Ovary (tissue), 9 donors: Measurements from ENCODE around the gene CCDC14. TPM values are rescaled to one million over a fixed set of nuclear protein-coding genes. Genes with fewer than 3 reads are reported as not detected.
"Not testable (repeated sequence)": the region's sequence is repeated elsewhere in the genome, so short reads cannot be mapped to it uniquely, and the experiment has no call there.

Experiments
- DNase-seq, 5 donors: peaks; one replicate each; pipeline ENCODE4 v3.0.0-alpha.2; 2019 to 2020
- H3K27ac ChIP-seq, 2 donors: fragments of 200-600 bp; one replicate each; pipeline versions ENCODE4 v1.5.1 to v1.8.0; 2019 to 2022
- H3K27me3 ChIP-seq: fragments of 200-600 bp; one replicate; pipeline ENCODE4 v1.8.0; 2022
- H3K36me3 ChIP-seq: fragments of 200-600 bp; sonication (generic); one replicate; pipeline ENCODE4 v1.5.1; 2019
- H3K4me1 ChIP-seq: one replicate; pipeline ENCODE4 v1.8.1; 2013; ENCODE audit warnings: mild to moderate bottlenecking, moderate library complexity; ENCODE audit not compliant: insufficient read depth
- H3K4me3 ChIP-seq: fragments of 200-600 bp; sonication (generic); one replicate; pipeline ENCODE4 v1.5.1; 2017
- H3K9me3 ChIP-seq, 2 donors: fragments of 200-600 bp in 1 of 2; sonication (generic) in 1 of 2; one replicate each; pipeline versions ENCODE4 v1.5.1 to v1.8.1; 2013 to 2019; ENCODE audit warnings: mild to moderate bottlenecking in 1 of 2, moderate library complexity in 1 of 2
- EP300 ChIP-seq: sonication (generic); formaldehyde crosslinking; IDR thresholded peaks from one replicate; pipeline ENCODE4 v1.6.1; 2017; ENCODE audit warnings: antibody characterized with exemption
- POLR2A ChIP-seq: fragments of 450-650 bp; IDR thresholded peaks from one replicate; pipeline ENCODE4 v1.6.1; 2017; ENCODE audit warnings: antibody characterized with exemption, mild to moderate bottlenecking, moderate library complexity
- WGBS, 3 donors: extraction: QIAGEN DNeasy Blood & Tissue Kit in 1 of 3; methylation state at CpG; one replicate each; pipeline versions ENCODE4 v1.1.5 to v1.1.7; 2013 to 2017; 5-methylcytosine and 5-hydroxymethylcytosine counted together
- intact Hi-C, 4 donors: fragments of 100-400 bp; cut with DNase I; formaldehyde crosslinking; loops; one replicate each; pipeline versions ENCODE4 v1.11.0 to v1.15.1; 2022 to 2023
- polyA plus RNA-seq, 2 donors: library from polyadenylated mRNA; stranded (reverse); fragments of 200-250 nt in 1 of 2; fragments of 350-450 nt in 1 of 2; fragmentation: Illumina TruSeq in 1 of 2; extraction: RNeasy Lipid Tissue Mini Kit (QIAGEN cat#74804) in 1 of 2; gene quantifications; one replicate each; pipeline ENCODE4 v1.2.3, GENCODE V29; 2013 to 2014
- total RNA-seq, 7 donors: library from RNA; depleted of rRNA in 2 of 7; stranded (reverse); fragments of >200 nt in 2 of 7; fragmentation: NEBNext Ultra II Directional in 3 of 7; extraction: Animal tissue kit (Norgen Biotek cat#: 25700) in 3 of 7; gene quantifications; one replicate each; pipeline versions ENCODE4 v1.1.0 to v1.2.4, GENCODE V29; 2016 to 2023
- TF ChIP-seq, protein P1 (sequence below), 3 donors: fragments of 450-650 bp in 2 of 3; fragments of 200-600 bp in 1 of 3; IDR thresholded peaks; one replicate each; pipeline versions ENCODE4 v1.5.1 to v1.8.0; 2016 to 2022; ENCODE audit warnings: antibody characterized with exemption in 3 of 3, mild to moderate bottlenecking in 1 of 3
- donor health status: DM: no; HTN: no; CAD: no; lungs with moderate emphysema.
- donor health status: DM: no; HTN: no; CAD: no.
- donor health status: Bipolar disorder and iron deficiency.
- donor health status: DM: yes; HTN: yes; CAD: no.
- donor health status: DM: no; HTN: no; CAD: no.
- donor health status: DM: yes; HTN: yes; CAD: no.

Gene CCDC14
- total and polyA plus RNA-seq, 9 donors, result 19.9 to 32.1 (median 27.0) TPM

DNA sequence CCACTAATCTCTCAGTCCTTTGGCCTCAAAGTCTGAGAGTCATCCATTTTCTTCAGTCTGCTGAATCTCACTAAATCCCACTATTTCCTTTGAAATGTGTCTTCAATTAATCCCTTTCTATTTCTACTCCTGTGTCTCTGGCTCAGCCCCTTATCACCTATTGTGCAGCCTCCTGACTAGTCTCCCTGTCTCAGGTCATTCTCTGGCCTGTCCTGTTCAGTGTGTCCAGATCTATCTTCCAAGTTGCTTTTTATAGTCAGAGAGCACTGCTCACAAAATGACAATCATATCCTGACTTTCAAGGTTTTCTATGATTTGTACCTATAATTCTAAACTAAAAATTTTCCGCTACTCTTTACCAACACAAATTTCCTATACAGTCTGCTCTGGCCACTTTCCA, 23.3 kb upstream of the CCDC14 start:
- H3K27ac ChIP-seq, result no peak overlapping the region
- DNase-seq, result no peak
- intact Hi-C loops, result no loop called here
- 85 to 94% (median 87%) methylated on average over 1 of the region's 1 CpG for WGBS, 3 donors
- H3K9me3 ChIP-seq, result no peaks in the 10 kb centered on the region
- H3K4me1 ChIP-seq, result no peaks in the 10 kb centered on the region
- no peaks in the 10 kb centered on the region for H3K36me3 ChIP-seq
- no peaks in the 10 kb centered on the region for H3K27me3 ChIP-seq
- no peak overlapping the region for H3K4me3 ChIP-seq
- TF ChIP-seq, protein P1, sequence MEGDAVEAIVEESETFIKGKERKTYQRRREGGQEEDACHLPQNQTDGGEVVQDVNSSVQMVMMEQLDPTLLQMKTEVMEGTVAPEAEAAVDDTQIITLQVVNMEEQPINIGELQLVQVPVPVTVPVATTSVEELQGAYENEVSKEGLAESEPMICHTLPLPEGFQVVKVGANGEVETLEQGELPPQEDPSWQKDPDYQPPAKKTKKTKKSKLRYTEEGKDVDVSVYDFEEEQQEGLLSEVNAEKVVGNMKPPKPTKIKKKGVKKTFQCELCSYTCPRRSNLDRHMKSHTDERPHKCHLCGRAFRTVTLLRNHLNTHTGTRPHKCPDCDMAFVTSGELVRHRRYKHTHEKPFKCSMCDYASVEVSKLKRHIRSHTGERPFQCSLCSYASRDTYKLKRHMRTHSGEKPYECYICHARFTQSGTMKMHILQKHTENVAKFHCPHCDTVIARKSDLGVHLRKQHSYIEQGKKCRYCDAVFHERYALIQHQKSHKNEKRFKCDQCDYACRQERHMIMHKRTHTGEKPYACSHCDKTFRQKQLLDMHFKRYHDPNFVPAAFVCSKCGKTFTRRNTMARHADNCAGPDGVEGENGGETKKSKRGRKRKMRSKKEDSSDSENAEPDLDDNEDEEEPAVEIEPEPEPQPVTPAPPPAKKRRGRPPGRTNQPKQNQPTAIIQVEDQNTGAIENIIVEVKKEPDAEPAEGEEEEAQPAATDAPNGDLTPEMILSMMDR (IDR thresholded peaks at IDR 0.05), result no peak
- TF ChIP-seq EP300 (no peak), POLR2A (no peak)

DNA sequence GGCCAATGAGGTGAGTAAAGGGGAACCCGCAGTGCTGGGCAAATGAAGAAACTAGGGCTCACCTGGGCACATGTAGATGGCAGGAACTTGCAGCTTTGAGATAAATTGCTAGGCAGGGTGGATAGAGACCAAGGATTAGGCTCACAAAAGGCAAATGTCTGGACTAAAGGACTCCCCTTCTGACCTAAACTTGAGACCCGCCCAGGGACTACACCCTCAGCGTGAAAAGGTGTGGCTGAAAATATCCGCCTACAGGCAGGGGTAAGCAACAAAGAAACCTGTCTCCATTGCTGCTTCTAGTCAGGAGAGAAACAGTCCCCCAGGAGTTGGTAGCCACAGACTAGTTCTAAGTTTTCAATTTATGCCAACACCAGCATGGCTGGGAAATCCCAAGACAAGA, 20.3 kb upstream of the CCDC14 start:
- H3K27ac ChIP-seq, DNase-seq, H3K9me3 ChIP-seq, H3K27me3 ChIP-seq, H3K4me1 ChIP-seq, H3K36me3 ChIP-seq, intact Hi-C loops, H3K4me3 ChIP-seq: not testable (repeated sequence)
- WGBS, 3 donors, result 84 to 87% (median 86%) methylated on average over 4 of the region's 4 CpGs

DNA sequence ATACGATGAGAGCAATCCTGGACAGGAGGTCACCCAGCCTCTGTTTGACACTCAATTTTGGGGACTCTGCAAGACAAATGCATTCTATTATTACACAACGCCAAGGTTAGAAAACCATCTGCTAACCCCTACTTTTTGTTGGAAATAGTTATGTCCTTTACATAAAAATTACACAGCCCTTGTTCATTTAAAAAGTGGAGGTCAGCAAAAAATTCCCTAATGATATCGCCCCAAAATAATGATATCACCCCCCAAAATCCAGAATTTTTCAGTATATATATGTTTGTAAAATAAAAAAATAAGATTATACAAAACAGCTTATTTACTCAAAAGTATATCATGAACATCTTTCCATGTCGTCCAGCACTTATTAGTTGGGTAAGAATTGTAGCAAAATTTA, 19.5 kb upstream of the CCDC14 start:
- Histone ChIP-seq H3K27me3 (no peaks in the 10 kb centered on the region), H3K36me3 (no peaks in the 10 kb centered on the region), H3K4me1 (no peaks in the 10 kb centered on the region), H3K4me3 (no peak overlapping the region), H3K9me3 (no peaks in the 10 kb centered on the region), H3K27ac (no peak overlapping the region)
- intact Hi-C loops, result no loop called here
- no peak for DNase-seq
- 70 to 75% (median 72%) methylated on average over 4 of the region's 4 CpGs for WGBS, 3 donors
- TF ChIP-seq POLR2A, result no peak
- no peak for TF ChIP-seq EP300
- TF ChIP-seq, protein P1 (IDR thresholded peaks at IDR 0.05), result no peak

DNA sequence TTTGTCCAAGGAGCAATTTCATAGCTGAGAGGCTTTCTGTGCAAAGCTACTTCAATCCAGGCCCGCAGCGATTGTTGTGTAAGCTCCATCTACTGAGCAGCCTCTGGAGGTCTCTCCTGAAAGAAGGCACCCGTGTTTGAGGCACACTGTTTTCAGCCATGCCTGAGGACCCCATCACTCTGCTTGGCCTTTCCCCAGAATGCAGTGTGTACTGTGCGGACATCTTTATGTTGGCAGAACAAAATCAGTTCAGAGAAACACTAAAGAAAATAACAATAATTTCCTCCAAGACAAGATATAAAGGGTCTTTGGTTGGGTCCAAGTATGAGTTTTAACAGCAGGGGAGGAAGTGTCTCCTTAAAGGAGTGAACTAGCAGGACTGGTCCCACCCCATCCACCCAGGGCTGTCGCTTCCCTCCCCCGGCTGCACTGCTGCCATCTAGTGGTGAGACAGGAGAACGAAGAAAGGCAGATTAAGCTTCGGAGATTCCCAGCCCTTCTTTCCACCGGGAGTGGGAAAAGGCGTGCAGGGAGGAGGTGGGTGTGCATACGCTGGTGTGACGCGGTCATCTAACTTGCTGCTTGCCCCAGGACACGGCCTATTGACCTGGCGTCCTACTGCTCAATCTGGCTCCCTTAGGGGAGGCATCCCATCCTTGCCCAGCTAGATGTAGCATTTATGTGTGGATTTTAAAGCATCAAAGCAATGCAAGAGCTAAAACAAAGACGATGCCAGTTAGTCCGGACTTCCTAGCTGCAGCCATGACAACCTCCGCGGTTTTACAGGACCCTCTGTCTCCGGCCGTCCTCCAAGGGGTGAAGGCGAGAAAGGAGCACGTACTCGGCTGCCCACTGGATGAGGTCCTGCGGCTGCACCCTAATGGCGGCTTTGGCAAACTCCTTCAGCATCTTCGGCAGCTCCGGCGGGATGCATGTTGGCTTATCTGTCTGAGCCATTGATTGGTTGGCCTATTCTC, 18.8 kb upstream of the CCDC14 start:
- DNase-seq, result peak; percentile 16 to 40 (median 35)
- H3K4me3 ChIP-seq, H3K4me1 ChIP-seq, H3K27ac ChIP-seq, H3K36me3 ChIP-seq, H3K9me3 ChIP-seq, intact Hi-C loops, H3K27me3 ChIP-seq: not testable (repeated sequence)
- 5 to 7% (median 5%) methylated on average over 27 of the region's 29 CpGs for WGBS, 3 donors
- TF ChIP-seq, protein P1 (IDR thresholded peaks at IDR 0.05), result peak in 2 of 3 donors; percentile 33 to 59

DNA sequence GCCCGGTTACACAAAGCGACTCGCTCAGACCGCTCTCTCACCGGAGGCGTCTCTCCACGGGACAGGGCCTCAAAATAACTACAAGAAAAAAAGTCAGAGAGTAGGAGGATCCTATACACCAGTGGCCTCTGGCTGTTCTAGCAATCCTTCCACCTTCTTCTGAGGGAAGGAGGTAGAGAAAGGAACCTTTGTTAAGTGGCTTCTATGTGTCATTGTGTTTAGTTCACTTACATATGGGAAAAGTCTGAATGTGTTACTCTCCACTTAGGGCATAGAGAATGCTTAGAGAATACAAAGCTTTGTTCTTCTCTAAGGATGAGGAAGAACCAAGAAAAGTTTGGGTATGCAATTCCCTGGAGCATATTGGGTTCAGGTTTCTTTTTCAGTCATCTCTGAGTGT, 15.9 kb upstream of the CCDC14 start:
- DNase-seq, H3K36me3 ChIP-seq, H3K27ac ChIP-seq, H3K4me3 ChIP-seq, H3K27me3 ChIP-seq, H3K9me3 ChIP-seq, H3K4me1 ChIP-seq, intact Hi-C loops: not testable (repeated sequence)
- 84 to 88% (median 87%) methylated on average over 7 of the region's 7 CpGs for WGBS, 3 donors

DNA sequence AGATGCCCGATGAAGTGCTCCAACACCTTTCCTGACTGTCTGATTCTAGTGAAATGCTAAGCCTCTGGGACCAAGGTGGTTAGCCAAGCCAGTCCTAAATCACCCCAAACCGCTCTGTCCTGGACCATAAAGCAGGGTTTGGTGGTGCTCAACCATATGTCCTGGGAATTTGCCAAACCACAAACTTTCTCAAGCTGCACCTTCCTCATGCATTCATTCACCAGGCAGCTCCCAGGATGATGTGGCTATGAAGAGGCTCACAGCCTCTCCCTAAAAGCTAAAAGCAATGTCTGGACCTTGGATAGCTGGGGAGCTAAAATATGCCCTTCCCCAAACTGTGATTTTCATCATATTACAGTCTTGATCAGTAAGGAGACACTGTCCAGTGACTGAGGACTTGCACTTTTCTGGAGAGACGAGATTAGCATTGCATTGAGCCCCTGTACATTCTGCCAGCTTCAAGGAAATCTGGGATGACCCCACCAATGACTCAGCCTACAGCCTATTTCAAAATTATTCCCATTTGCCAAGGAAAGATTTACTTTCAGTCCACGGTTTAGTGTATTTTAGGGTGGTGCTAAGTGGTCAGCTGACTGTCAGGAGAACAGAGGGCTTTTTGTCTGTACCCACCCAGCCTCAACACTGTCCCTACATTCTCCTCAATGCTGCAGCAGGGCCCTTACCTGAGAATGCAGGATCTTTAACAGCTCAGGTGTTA, 15.3 kb upstream of the CCDC14 start:
- H3K27ac ChIP-seq, DNase-seq, H3K9me3 ChIP-seq, H3K27me3 ChIP-seq, H3K4me1 ChIP-seq, intact Hi-C loops, H3K4me3 ChIP-seq, H3K36me3 ChIP-seq: not testable (repeated sequence)
- 57 to 78% (median 76%) methylated on average over 4 of the region's 4 CpGs for WGBS, 3 donors

DNA sequence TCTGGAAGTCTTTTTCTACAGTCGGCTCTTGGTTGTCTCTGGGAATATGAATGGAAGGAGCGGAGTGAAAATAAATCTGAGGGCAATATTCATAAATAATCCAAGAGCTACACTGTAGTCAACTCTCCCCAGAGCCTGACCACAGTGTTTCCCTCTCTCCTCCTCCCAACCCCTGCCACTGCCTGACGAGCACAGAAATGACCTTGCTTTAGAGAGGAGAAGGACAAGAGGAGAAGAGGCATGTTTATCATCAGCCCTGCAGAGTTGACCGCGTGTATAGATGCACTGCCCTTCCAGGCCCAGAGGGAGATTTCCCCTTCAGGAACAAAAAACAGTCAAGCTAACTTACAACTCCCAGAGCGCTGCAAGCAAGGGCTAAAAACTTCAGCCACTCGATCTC, 14.0 kb upstream of the CCDC14 start:
- H3K4me1 ChIP-seq, intact Hi-C loops, DNase-seq, H3K27me3 ChIP-seq, H3K36me3 ChIP-seq, H3K27ac ChIP-seq, H3K4me3 ChIP-seq, H3K9me3 ChIP-seq: not testable (repeated sequence)
- WGBS, 3 donors, result 39 to 48% (median 43%) methylated on average over 5 of the region's 7 CpGs
